A549 (cell line): ENCODE data around the gene CLDN7. TPM values are rescaled to one million over a fixed set of nuclear protein-coding genes. Genes with fewer than 3 reads are reported as not detected.

Experiments
- ATAC-seq, 2 experiments: fragments of 200-7000 bp in 1 of 2; fragments of >200 bp in 1 of 2; cut with Nextera tagmentation in 1 of 2; cut with Tn5 transposase in 1 of 2; 3 replicates each; pipeline versions ENCODE4 v1.8.0 to v1.9.1; 2018 to 2020; ENCODE audit warnings: mild to moderate bottlenecking in 1 of 2, moderate library complexity in 1 of 2
- CTCF ChIA-PET: fragments of 300-600 bp; sonication (Branson Sonifier 250); formaldehyde crosslinking; extraction: SDS; loops from one replicate; lab custom pipeline; 2021; ENCODE audit warnings: antibody characterized with exemption, inconsistent platforms; lab: Yijun Ruan, JAX
- POLR2A ChIA-PET: fragments of 350-600 bp; formaldehyde crosslinking; extraction: SDS; loops from one replicate; lab custom pipeline; 2021; ENCODE audit warnings: antibody characterized with exemption, inconsistent platforms; lab: Yijun Ruan, JAX
- DNase-seq, 2 experiments: peaks; one replicate each; pipeline versions ENCODE4 v3.0.0 to v3.0.0-alpha.2; 2011 to 2016; ENCODE audit warnings: low read depth in 1 of 2, low spot score in 1 of 2
- FAIRE-seq: peaks from 2 replicates; lab custom pipeline; 2011; peaks lifted over from hg19 to GRCh38; lab: Jason Lieb, UNC
- H3K27ac ChIP-seq, 2 experiments: fragments of >200 bp; sonication (Bioruptor Twin); formaldehyde crosslinking; 3 replicates each; pipeline ENCODE4 v1.5.1; 2016 to 2017
- H3K4me1 ChIP-seq: fragments of >200 bp; sonication (Bioruptor Twin); formaldehyde crosslinking; 3 replicates; pipeline ENCODE4 v1.6.1; 2016
- H3K4me2 ChIP-seq: fragments of >200 bp; sonication (Bioruptor Twin); formaldehyde crosslinking; 3 replicates; pipeline ENCODE4 v1.6.1; 2016
- H3K4me3 ChIP-seq: fragments of >200 bp; sonication (Bioruptor Twin); formaldehyde crosslinking; 3 replicates; pipeline ENCODE4 v1.5.1; 2016
- H3K9me3 ChIP-seq: fragments of >200 bp; sonication (Bioruptor Twin); formaldehyde crosslinking; 3 replicates; pipeline ENCODE4 v1.6.1; 2016
- BHLHE40 ChIP-seq: IDR thresholded peaks from 2 replicates; pipeline ENCODE4 v1.6.1; 2012; ENCODE audit warnings: low read depth, low read length, inconsistent platforms
- CBX8 ChIP-seq: fragments of 200-600 bp; sonication (generic); IDR thresholded peaks from 2 replicates; pipeline ENCODE4 v1.6.1; 2016
- CEBPB ChIP-seq, 2 experiments: fragments of >200 bp in 1 of 2; sonication (Bioruptor Twin) in 1 of 2; formaldehyde crosslinking in 1 of 2; IDR thresholded peaks; 2 replicates each; pipeline ENCODE4 v1.6.1; 2012 to 2016
- CHD2 ChIP-seq: fragments of 150-350 bp; IDR thresholded peaks from 2 replicates; pipeline ENCODE4 v1.6.1; 2014; ENCODE audit warnings: low read length; ENCODE audit not compliant: partially characterized antibody
- CTCF ChIP-seq: fragments of >200 bp; sonication (Bioruptor Twin); formaldehyde crosslinking; IDR thresholded peaks from 3 replicates; pipeline ENCODE4 v1.5.1; 2016
- EHMT2 ChIP-seq: fragments of 200-600 bp; sonication (generic); IDR thresholded peaks from 2 replicates; pipeline ENCODE4 v1.6.1; 2016; ENCODE audit warnings: antibody characterized with exemption, low read depth, mild to moderate bottlenecking, moderate library complexity
- ELK1 ChIP-seq: fragments of 150-350 bp; IDR thresholded peaks from 2 replicates; pipeline ENCODE4 v1.6.1; 2014; ENCODE audit warnings: low read depth, mild to moderate bottlenecking, low read length
- HES2 ChIP-seq: fragments of >200 bp; sonication (Bioruptor Twin); formaldehyde crosslinking; IDR thresholded peaks from 2 replicates; pipeline ENCODE4 v1.6.1; 2016
- HEYL ChIP-seq: fragments of 250-450 bp; sonication (Bioruptor Pico); IDR thresholded peaks from 2 replicates; pipeline ENCODE4 v1.8.0; 2021; ENCODE audit warnings: mild to moderate bottlenecking, moderate library complexity
- HOXB13 ChIP-seq: fragments of 250-450 bp; sonication (Bioruptor Pico); IDR thresholded peaks from 2 replicates; pipeline ENCODE4 v1.5.0; 2020; ENCODE audit warnings: low read depth, mild to moderate bottlenecking, moderate library complexity
- JUNB ChIP-seq: fragments of >200 bp; sonication (Bioruptor Twin); formaldehyde crosslinking; IDR thresholded peaks from 2 replicates; pipeline ENCODE4 v1.6.1; 2016
- KDM1A ChIP-seq: fragments of 200-600 bp; sonication (generic); IDR thresholded peaks from 2 replicates; pipeline ENCODE4 v1.6.1; 2016; ENCODE audit warnings: low read depth, mild to moderate bottlenecking
- MAX ChIP-seq: IDR thresholded peaks from 2 replicates; pipeline ENCODE4 v1.6.1; 2012
- MAZ ChIP-seq: fragments of 150-350 bp; IDR thresholded peaks from 2 replicates; pipeline ENCODE4 v1.6.1; 2014; ENCODE audit warnings: antibody characterized with exemption, low read depth, low read length, borderline replicate concordance
- NPAS2 ChIP-seq: fragments of 250-450 bp; sonication (Bioruptor Pico); IDR thresholded peaks from 2 replicates; pipeline ENCODE4 v1.8.0; 2022; ENCODE audit warnings: mild to moderate bottlenecking, moderate library complexity, borderline replicate concordance
- PHF8 ChIP-seq: fragments of 200-600 bp; sonication (generic); IDR thresholded peaks from 2 replicates; pipeline ENCODE4 v1.6.1; 2016; ENCODE audit warnings: low read depth, mild to moderate bottlenecking, antibody characterized with exemption, moderate library complexity, borderline replicate concordance
- RARB ChIP-seq: fragments of 250-450 bp; sonication (Bioruptor Pico); IDR thresholded peaks from 2 replicates; pipeline ENCODE4 v1.8.0; 2021; ENCODE audit warnings: mild to moderate bottlenecking, moderate library complexity
- REST ChIP-seq: fragments of 200-600 bp; sonication (generic); IDR thresholded peaks from 2 replicates; pipeline ENCODE4 v1.6.1; 2016; ENCODE audit warnings: antibody characterized with exemption, mild to moderate bottlenecking, moderate library complexity
- RFX5 ChIP-seq: fragments of 450-650 bp; IDR thresholded peaks from 2 replicates; pipeline ENCODE4 v1.7.1; 2014; ENCODE audit warnings: antibody characterized with exemption, mild to moderate bottlenecking, moderate library complexity
- RNF2 ChIP-seq: fragments of 200-600 bp; sonication (generic); IDR thresholded peaks from 2 replicates; pipeline ENCODE4 v1.6.1; 2016; ENCODE audit warnings: low read depth, mild to moderate bottlenecking, antibody characterized with exemption, moderate library complexity, borderline replicate concordance
- SREBF2 ChIP-seq: fragments of 450-650 bp; IDR thresholded peaks from 2 replicates; pipeline ENCODE4 v1.6.1; 2014; ENCODE audit warnings: mild to moderate bottlenecking, moderate library complexity
- ZFP36 ChIP-seq: fragments of 450-650 bp; IDR thresholded peaks from 2 replicates; pipeline ENCODE4 v1.6.1; 2014; ENCODE audit warnings: borderline replicate concordance; ENCODE audit not compliant: partially characterized antibody
- ZSCAN20 ChIP-seq: fragments of 250-450 bp; sonication (Bioruptor Pico); IDR thresholded peaks from 2 replicates; pipeline ENCODE4 v1.8.0; 2022; ENCODE audit warnings: mild to moderate bottlenecking, moderate library complexity
- WGBS: methylation state at CpG from one replicate; pipeline ENCODE4 v1.1.6; 2017; ENCODE audit errors: missing lambda C conversion rate; 5-methylcytosine and 5-hydroxymethylcytosine counted together
- polyA plus RNA-seq, 4 experiments: library from polyadenylated mRNA; depleted of rRNA in 3 of 4; stranded (reverse); fragments of >200 nt; fragmentation: RNase III in 1 of 4; extraction: RNeasy Plus Mini Kit Qiagen cat#74134 plus additional on column Dnase treatment in 1 of 4; gene quantifications; 2 replicates in 3 of 4; 3 replicates in 1 of 4; pipeline ENCODE4 v1.2.3, GENCODE V29; 2011 to 2017
- TF ChIP-seq, protein P1 (sequence below): fragments of 250-450 bp; sonication (Bioruptor Pico); IDR thresholded peaks from 2 replicates; pipeline ENCODE4 v1.5.0; 2020; ENCODE audit warnings: low read depth, mild to moderate bottlenecking, moderate library complexity
- TF ChIP-seq, protein P2 (sequence below): fragments of 250-450 bp; sonication (Bioruptor Pico); IDR thresholded peaks from 2 replicates; pipeline ENCODE4 v1.5.0; 2021; ENCODE audit warnings: mild to moderate bottlenecking, moderate library complexity, borderline replicate concordance

CLDN7 gene
- polyA plus RNA-seq, 2 of the 4 experiments (the other 2 are of a cell fraction), result 0.97 to 4.2 TPM

GRCh38 chr17:7249830-7250229 lies 12.4 kb downstream of the CLDN7 start:
- peak overlapping the region; percentile 99 for H3K4me3 ChIP-seq
- 92% methylated on average over 7 of the region's 7 CpGs for WGBS
- FAIRE-seq (no peak), ATAC-seq (no peak), DNase-seq (no peak)
- H3K9me3 ChIP-seq, result no peaks in the 10 kb centered on the region
- peak overlapping the region; percentile 93 for H3K4me2 ChIP-seq
- ChIA-PET CTCF (interaction anchor here (0.8 to 4.6 kb wide), 8 partner anchors 10 to 204 kb away, joined by 3 to 29 read pairs (median 4); partner anchors contain the start of gene SLC2A4), POLR2A (no interaction called here)
- TF ChIP-seq SREBF2 (no peak), HEYL (CRISPR knock-in tag) (no peak), RNF2 (no peak), RARB (CRISPR knock-in tag) (no peak), KDM1A (no peak), EHMT2 (no peak), JUNB (no peak), CBX8 (no peak), NPAS2 (CRISPR knock-in tag) (no peak), ELK1 (no peak), CTCF (no peak), PHF8 (no peak), HES2 (no peak), BHLHE40 (no peak), REST (no peak), ZSCAN20 (no peak), MAX (no peak)
- TF ChIP-seq, protein P1, sequence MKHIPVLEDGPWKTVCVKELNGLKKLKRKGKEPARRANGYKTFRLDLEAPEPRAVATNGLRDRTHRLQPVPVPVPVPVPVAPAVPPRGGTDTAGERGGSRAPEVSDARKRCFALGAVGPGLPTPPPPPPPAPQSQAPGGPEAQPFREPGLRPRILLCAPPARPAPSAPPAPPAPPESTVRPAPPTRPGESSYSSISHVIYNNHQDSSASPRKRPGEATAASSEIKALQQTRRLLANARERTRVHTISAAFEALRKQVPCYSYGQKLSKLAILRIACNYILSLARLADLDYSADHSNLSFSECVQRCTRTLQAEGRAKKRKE, result no peak
- H3K4me1 ChIP-seq, result peaks cover 28% of the 10 kb centered on the region
- H3K27ac ChIP-seq, result peak overlapping the region; percentile 96 to 99; a peak in 5 of 6 replicates

DNA sequence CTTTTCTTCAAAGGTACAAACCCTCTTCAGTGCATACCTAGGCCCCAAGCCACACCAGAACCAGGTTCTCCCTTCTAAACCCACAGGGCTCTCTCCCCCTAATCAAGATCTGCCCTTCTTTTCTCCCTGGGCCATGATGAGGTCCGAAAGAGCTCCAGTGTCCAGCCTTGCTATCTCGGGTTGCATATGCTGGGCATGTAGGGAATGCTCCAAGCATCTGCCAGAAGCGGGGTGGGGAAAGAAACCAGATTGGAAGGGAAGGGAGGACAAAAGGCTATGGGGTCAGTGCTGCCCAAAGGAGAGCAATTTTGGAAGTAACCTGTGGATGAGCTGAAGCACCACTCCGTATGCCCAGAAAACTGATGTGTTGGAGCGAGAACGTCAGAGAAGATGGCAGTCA lies 13.1 kb downstream of the CLDN7 start:
- 88% methylated on average over 6 of the region's 6 CpGs for WGBS

More for the DNA sequence above, 13.1 kb downstream of the CLDN7 start:
- ATAC-seq (no peak), FAIRE-seq (no peak), DNase-seq (no peak)
- POLR2A ChIA-PET, result no interaction called here
- CTCF ChIA-PET, result interaction anchor here (0.8 to 4.6 kb wide), 8 partner anchors 8 to 204 kb away, joined by 3 to 29 read pairs (median 4); partner anchors contain the start of gene SLC2A4
- peaks cover 28% of the 10 kb centered on the region for H3K4me1 ChIP-seq
- TF ChIP-seq ELK1 (no peak), RFX5 (no peak), MAZ (no peak), HOXB13 (CRISPR knock-in tag) (no peak), HES2 (no peak), CEBPB (IDR thresholded peaks at IDR 0.05) (no peak), ZFP36 (no peak), CHD2 (no peak)
- TF ChIP-seq, protein P2, sequence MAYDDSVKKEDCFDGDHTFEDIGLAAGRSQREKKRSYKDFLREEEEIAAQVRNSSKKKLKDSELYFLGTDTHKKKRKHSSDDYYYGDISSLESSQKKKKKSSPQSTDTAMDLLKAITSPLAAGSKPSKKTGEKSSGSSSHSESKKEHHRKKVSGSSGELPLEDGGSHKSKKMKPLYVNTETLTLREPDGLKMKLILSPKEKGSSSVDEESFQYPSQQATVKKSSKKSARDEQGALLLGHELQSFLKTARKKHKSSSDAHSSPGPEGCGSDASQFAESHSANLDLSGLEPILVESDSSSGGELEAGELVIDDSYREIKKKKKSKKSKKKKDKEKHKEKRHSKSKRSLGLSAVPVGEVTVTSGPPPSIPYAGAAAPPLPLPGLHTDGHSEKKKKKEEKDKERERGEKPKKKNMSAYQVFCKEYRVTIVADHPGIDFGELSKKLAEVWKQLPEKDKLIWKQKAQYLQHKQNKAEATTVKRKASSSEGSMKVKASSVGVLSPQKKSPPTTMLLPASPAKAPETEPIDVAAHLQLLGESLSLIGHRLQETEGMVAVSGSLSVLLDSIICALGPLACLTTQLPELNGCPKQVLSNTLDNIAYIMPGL (CRISPR knock-in tag), result no peak
- H3K4me2 ChIP-seq, result peak overlapping the region; percentile 93
- H3K27ac ChIP-seq, result peak overlapping the region in 1 of 2 experiments; percentile 2; a peak in 1 of 6 replicates
- H3K4me3 ChIP-seq, result no peak overlapping the region
- no peaks in the 10 kb centered on the region for H3K9me3 ChIP-seq
